HepG2 (cell line): ENCODE results near the gene C1RL. TPM values are rescaled to one million over a fixed set of nuclear protein-coding genes. Genes with fewer than 3 reads are reported as not detected.

Experiments used
- ADNP ChIP-seq: sonication (generic); formaldehyde crosslinking; IDR thresholded peaks from 2 replicates; pipeline ENCODE4 v1.4.0; 2020; ENCODE audit warnings: missing genetic modification reagents
- KDM4B ChIP-seq: sonication (generic); formaldehyde crosslinking; IDR thresholded peaks from 2 replicates; pipeline ENCODE4 v1.4.0; 2020; ENCODE audit warnings: missing genetic modification reagents
- KDM5B ChIP-seq: sonication (generic); formaldehyde crosslinking; IDR thresholded peaks from 2 replicates; pipeline ENCODE4 v1.4.0; 2020; ENCODE audit warnings: missing genetic modification reagents, mild to moderate bottlenecking, borderline replicate concordance
- KLF15 ChIP-seq: sonication (generic); formaldehyde crosslinking; IDR thresholded peaks from 2 replicates; pipeline ENCODE4 v1.8.1; 2023; ENCODE audit warnings: borderline replicate concordance, mild to moderate bottlenecking, inconsistent platforms, missing genetic modification reagents, mixed read lengths
- PTBP1 ChIP-seq: fragments of 200-400 bp; formaldehyde crosslinking; IDR thresholded peaks from 2 replicates; pipeline ENCODE4 v1.6.1; 2018; ENCODE audit warnings: low read length, low read depth; ENCODE audit not compliant: poor library complexity, severe bottlenecking
- XRCC5 ChIP-seq: fragments of 200-400 bp; formaldehyde crosslinking; optimal IDR thresholded peaks from 2 replicates; pipeline ENCODE3; 2017; ENCODE audit warnings: mild to moderate bottlenecking, low read length
- YEATS2 ChIP-seq: sonication (generic); formaldehyde crosslinking; IDR thresholded peaks from 2 replicates; pipeline ENCODE4 v1.4.0; 2020; ENCODE audit warnings: missing genetic modification reagents, borderline replicate concordance
- ZBTB20 ChIP-seq: sonication (generic); formaldehyde crosslinking; IDR thresholded peaks from 2 replicates; pipeline ENCODE4 v1.8.1; 2023; ENCODE audit warnings: missing genetic modification reagents, low read depth, mild to moderate bottlenecking, borderline replicate concordance
- ZNF629 ChIP-seq: sonication (generic); formaldehyde crosslinking; conservative IDR thresholded peaks from 2 replicates; pipeline ENCODE4 v1.5.0; 2020; ENCODE audit warnings: missing genetic modification reagents
- ZNF674 ChIP-seq: sonication (generic); formaldehyde crosslinking; IDR thresholded peaks from 2 replicates; pipeline ENCODE4 v1.5.0; 2020; ENCODE audit warnings: low read depth, mild to moderate bottlenecking, missing genetic modification reagents
- polyA plus RNA-seq, 8 experiments: library from polyadenylated mRNA; depleted of rRNA in 3 of 8; stranded (reverse) in 7 of 8; unstranded in 1 of 8; fragments of >200 nt; fragmentation: Illumina TruSeq in 4 of 8; extraction: Trizol in 4 of 8; gene quantifications; 2 replicates each; pipeline versions ENCODE4 v1.2.1 to v1.2.3, GENCODE V29; 2011 to 2016; ENCODE audit warnings: low read depth in 4 of 8, missing spikeins in 1 of 8, mixed read lengths in 1 of 8; ENCODE audit not compliant: insufficient read depth in 1 of 8
- total RNA-seq, 5 experiments: library from RNA; depleted of rRNA; stranded (reverse); fragments of >200 nt; fragmentation: Illumina TruSeq; extraction: Trizol; gene quantifications; 2 replicates each; pipeline ENCODE4 v1.2.3, GENCODE V29; 2016; ENCODE audit warnings: low read depth in 1 of 5
- TF ChIP-seq, protein P1 (sequence below): sonication (generic); formaldehyde crosslinking; IDR thresholded peaks from 2 replicates; pipeline ENCODE4 v1.4.0; 2020; ENCODE audit warnings: missing genetic modification reagents
- TF ChIP-seq, protein P2 (sequence below): sonication (generic); formaldehyde crosslinking; IDR thresholded peaks from one replicate; pipeline ENCODE4 v1.5.1; 2020; ENCODE audit warnings: mild to moderate bottlenecking, missing genetic modification reagents; ENCODE audit errors: not compliant biosample characterization
- TF ChIP-seq, protein P3 (sequence below): sonication (generic); IDR thresholded peaks from 2 replicates; pipeline ENCODE4 v1.6.1; 2016; ENCODE audit warnings: low read depth, borderline replicate concordance
- TF ChIP-seq, protein P4 (sequence below): sonication (generic); formaldehyde crosslinking; IDR thresholded peaks from 2 replicates; pipeline ENCODE4 v1.4.0; 2020; ENCODE audit warnings: low read depth, missing genetic modification reagents

C1RL gene
- total and polyA plus RNA-seq, 2 of the 13 experiments (the other 11 are each of a cell fraction or from before 2014, with no cell fraction given), result 28.9 to 53.1 TPM

DNA sequence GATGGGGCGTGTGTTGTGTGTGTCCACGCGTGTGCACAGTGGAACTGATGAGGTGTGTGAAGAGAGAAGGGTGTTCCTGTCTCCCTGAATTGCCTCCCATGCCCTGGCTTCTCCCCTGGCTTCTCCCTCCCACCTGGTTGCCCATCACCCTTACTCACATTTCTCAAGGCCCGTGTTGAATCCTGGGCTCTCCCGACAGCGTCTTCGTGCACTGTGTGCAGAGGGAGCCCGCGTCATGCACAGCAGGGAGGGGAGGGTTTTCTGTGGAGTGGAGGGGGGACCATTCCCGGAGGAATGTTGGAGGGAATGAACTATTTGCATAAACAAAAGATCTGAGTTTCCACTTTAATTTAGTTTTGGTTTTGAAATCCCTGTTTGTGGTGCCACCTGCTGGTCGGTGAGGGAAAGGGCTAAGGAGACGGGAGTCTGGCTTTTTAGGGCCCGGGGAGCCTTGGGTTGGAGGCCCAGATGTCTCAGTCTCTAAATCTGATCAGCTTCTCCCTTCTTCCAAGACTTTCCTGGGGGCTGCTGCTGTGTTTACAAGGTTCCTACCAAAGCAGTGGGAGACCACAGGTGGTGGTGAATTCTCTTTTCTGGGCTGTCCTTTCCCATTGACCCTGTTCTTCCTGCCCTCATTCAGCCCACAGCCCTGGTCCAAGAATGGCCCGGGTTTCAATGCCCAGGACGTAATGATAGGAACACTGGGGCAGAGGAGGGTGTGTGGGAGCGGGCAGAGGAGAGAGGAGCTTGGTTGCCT, 16.6 kb downstream of the C1RL start, which contains the start of gene C1R (continued):
- peak; percentile 63; the same call in 1 of the 2 replicates for TF ChIP-seq KDM5B (CRISPR knock-in tag)
- TF ChIP-seq, protein P1, sequence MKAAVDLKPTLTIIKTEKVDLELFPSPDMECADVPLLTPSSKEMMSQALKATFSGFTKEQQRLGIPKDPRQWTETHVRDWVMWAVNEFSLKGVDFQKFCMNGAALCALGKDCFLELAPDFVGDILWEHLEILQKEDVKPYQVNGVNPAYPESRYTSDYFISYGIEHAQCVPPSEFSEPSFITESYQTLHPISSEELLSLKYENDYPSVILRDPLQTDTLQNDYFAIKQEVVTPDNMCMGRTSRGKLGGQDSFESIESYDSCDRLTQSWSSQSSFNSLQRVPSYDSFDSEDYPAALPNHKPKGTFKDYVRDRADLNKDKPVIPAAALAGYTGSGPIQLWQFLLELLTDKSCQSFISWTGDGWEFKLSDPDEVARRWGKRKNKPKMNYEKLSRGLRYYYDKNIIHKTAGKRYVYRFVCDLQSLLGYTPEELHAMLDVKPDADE (CRISPR knock-in tag), result no peak
- TF ChIP-seq ZNF629 (CRISPR knock-in tag), result no peak
- TF ChIP-seq, protein P2, sequence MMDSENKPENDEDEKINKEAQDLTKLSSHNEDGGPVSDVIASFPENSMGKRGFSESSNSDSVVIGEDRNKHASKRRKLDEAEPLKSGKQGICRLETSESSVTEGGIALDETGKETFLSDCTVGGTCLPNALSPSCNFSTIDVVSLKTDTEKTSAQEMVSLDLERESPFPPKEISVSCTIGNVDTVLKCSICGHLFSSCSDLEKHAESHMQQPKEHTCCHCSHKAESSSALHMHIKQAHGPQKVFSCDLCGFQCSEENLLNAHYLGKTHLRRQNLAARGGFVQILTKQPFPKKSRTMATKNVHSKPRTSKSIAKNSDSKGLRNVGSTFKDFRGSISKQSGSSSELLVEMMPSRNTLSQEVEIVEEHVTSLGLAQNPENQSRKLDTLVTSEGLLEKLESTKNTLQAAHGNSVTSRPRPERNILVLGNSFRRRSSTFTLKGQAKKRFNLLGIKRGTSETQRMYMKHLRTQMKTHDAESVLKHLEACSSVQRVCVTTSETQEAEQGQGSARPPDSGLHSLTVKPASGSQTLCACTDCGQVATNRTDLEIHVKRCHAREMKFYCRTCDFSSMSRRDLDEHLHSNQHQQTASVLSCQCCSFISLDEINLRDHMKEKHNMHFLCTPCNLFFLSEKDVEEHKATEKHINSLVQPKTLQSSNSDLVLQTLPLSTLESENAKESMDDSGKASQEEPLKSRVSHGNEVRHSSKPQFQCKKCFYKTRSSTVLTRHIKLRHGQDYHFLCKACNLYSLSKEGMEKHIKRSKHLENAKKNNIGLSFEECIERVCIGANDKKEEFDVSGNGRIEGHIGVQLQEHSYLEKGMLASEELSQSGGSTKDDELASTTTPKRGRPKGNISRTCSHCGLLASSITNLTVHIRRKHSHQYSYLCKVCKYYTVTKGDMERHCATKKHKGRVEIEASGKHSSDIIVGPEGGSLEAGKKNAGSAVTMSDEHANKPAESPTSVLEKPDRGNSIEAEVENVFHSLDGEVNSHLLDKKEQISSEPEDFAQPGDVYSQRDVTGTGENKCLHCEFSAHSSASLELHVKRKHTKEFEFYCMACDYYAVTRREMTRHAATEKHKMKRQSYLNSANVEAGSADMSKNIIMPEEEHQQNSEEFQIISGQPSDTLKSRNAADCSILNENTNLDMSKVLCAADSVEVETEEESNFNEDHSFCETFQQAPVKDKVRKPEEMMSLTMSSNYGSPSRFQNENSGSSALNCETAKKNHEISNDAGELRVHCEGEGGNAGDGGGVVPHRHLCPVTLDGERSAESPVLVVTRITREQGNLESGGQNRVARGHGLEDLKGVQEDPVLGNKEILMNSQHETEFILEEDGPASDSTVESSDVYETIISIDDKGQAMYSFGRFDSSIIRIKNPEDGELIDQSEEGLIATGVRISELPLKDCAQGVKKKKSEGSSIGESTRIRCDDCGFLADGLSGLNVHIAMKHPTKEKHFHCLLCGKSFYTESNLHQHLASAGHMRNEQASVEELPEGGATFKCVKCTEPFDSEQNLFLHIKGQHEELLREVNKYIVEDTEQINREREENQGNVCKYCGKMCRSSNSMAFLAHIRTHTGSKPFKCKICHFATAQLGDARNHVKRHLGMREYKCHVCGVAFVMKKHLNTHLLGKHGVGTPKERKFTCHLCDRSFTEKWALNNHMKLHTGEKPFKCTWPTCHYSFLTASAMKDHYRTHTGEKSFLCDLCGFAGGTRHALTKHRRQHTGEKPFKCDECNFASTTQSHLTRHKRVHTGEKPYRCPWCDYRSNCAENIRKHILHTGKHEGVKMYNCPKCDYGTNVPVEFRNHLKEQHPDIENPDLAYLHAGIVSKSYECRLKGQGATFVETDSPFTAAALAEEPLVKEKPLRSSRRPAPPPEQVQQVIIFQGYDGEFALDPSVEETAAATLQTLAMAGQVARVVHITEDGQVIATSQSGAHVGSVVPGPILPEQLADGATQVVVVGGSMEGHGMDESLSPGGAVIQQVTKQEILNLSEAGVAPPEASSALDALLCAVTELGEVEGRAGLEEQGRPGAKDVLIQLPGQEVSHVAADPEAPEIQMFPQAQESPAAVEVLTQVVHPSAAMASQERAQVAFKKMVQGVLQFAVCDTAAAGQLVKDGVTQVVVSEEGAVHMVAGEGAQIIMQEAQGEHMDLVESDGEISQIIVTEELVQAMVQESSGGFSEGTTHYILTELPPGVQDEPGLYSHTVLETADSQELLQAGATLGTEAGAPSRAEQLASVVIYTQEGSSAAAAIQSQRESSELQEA (CRISPR knock-in tag), result peak; percentile 58
- TF ChIP-seq, protein P3, sequence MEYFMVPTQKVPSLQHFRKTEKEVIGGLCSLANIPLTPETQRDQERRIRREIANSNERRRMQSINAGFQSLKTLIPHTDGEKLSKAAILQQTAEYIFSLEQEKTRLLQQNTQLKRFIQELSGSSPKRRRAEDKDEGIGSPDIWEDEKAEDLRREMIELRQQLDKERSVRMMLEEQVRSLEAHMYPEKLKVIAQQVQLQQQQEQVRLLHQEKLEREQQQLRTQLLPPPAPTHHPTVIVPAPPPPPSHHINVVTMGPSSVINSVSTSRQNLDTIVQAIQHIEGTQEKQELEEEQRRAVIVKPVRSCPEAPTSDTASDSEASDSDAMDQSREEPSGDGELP, result no peak
- TF ChIP-seq XRCC5, result peak; percentile 67
- TF ChIP-seq ZBTB20 (CRISPR knock-in tag), result no peak
- TF ChIP-seq, protein P4, sequence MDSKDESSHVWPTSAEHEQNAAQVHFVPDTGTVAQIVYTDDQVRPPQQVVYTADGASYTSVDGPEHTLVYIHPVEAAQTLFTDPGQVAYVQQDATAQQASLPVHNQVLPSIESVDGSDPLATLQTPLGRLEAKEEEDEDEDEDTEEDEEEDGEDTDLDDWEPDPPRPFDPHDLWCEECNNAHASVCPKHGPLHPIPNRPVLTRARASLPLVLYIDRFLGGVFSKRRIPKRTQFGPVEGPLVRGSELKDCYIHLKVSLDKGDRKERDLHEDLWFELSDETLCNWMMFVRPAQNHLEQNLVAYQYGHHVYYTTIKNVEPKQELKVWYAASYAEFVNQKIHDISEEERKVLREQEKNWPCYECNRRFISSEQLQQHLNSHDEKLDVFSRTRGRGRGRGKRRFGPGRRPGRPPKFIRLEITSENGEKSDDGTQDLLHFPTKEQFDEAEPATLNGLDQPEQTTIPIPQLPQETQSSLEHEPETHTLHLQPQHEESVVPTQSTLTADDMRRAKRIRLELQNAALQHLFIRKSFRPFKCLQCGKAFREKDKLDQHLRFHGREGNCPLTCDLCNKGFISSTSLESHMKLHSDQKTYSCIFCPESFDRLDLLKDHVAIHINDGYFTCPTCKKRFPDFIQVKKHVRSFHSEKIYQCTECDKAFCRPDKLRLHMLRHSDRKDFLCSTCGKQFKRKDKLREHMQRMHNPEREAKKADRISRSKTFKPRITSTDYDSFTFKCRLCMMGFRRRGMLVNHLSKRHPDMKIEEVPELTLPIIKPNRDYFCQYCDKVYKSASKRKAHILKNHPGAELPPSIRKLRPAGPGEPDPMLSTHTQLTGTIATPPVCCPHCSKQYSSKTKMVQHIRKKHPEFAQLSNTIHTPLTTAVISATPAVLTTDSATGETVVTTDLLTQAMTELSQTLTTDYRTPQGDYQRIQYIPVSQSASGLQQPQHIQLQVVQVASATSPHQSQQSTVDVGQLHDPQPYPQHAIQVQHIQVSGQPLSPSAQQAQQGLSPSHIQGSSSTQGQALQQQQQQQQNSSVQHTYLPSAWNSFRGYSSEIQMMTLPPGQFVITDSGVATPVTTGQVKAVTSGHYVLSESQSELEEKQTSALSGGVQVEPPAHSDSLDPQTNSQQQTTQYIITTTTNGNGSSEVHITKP (CRISPR knock-in tag), result 0 out of 2 replicates have a peak, but pooled peaks have one; percentile 8
- TF ChIP-seq ADNP (CRISPR knock-in tag), result no peak
- no peak for TF ChIP-seq PTBP1
- no peak for TF ChIP-seq YEATS2
- no peak for TF ChIP-seq KDM4B (CRISPR knock-in tag)
- no peak for TF ChIP-seq ZNF674
- TF ChIP-seq KLF15 (CRISPR knock-in tag), result no peak
